CD4-positive, alpha-beta memory T cell (primary cell): ENCODE results near the gene NBAS. TPM values are rescaled to one million over a fixed set of nuclear protein-coding genes. Genes with fewer than 3 reads are reported as not detected.

Experiments
- CTCF ChIA-PET: fragments of 350-600 bp; sonication (Branson Sonifier 250); formaldehyde crosslinking; loops from one replicate; lab custom pipeline; 2021; ENCODE audit warnings: inconsistent platforms; ENCODE audit not compliant: partially characterized antibody; lab: Charles Lee
- POLR2A ChIA-PET: fragments of 350-600 bp; sonication (Branson Sonifier 250); formaldehyde crosslinking; loops from one replicate; lab custom pipeline; 2021; ENCODE audit not compliant: partially characterized antibody; lab: Charles Lee
- DNase-seq, 5 donors: peaks; one replicate each; pipeline versions ENCODE4 v3.0.0 to v3.0.0-alpha.2; 2020 to 2022; ENCODE audit warnings: mixed read lengths in 1 of 5
- H3K27ac ChIP-seq: one replicate; pipeline ENCODE4 v1.7.0; 2013; ENCODE audit warnings: low read depth, low read length
- H3K27me3 ChIP-seq: 2 replicates; pipeline ENCODE4 v1.7.0; 2013; ENCODE audit warnings: mild to moderate bottlenecking, low read length, moderate library complexity; ENCODE audit not compliant: insufficient read depth
- H3K36me3 ChIP-seq: 2 replicates; pipeline ENCODE4 v1.7.0; 2013; ENCODE audit warnings: mild to moderate bottlenecking, low read length, moderate library complexity; ENCODE audit not compliant: insufficient read depth
- H3K4me1 ChIP-seq: 2 replicates; pipeline ENCODE4 v1.7.0; 2013; ENCODE audit warnings: mild to moderate bottlenecking, low read length, moderate library complexity; ENCODE audit not compliant: insufficient read depth
- H3K4me3 ChIP-seq, 2 donors: one replicate each; pipeline ENCODE4 v1.7.0; 2013; ENCODE audit warnings: low read length in 2 of 2, mild to moderate bottlenecking in 1 of 2
- H3K9me3 ChIP-seq, 2 donors: one replicate each; pipeline ENCODE4 v1.7.0; 2013; ENCODE audit warnings: low read length in 2 of 2, control low read depth in 1 of 2; ENCODE audit not compliant: control insufficient read depth in 1 of 2
- H3K27ac Mint-ChIP-seq, 7 donors: one replicate each; pipeline ENCODE4 v1.8.0; 2020 to 2021; ENCODE audit warnings: mixed read lengths in 7 of 7, mild to moderate bottlenecking in 6 of 7, inconsistent platforms in 3 of 7, moderate library complexity in 3 of 7
- H3K27me3 Mint-ChIP-seq, 2 donors: one replicate each; pipeline ENCODE4 v1.8.0; 2020 to 2021; ENCODE audit warnings: mixed read lengths in 2 of 2
- H3K36me3 Mint-ChIP-seq, 2 donors: one replicate each; pipeline ENCODE4 v1.8.0; 2020 to 2021; ENCODE audit warnings: mixed read lengths in 2 of 2, inconsistent platforms in 1 of 2, mild to moderate bottlenecking in 1 of 2
- H3K4me1 Mint-ChIP-seq, 4 donors: one replicate each; pipeline ENCODE4 v1.8.0; 2020 to 2021; ENCODE audit warnings: mixed read lengths in 4 of 4, mild to moderate bottlenecking in 1 of 4
- H3K4me3 Mint-ChIP-seq, 8 donors: one replicate each; pipeline ENCODE4 v1.8.0; 2020 to 2021; ENCODE audit warnings: mixed read lengths in 8 of 8, mild to moderate bottlenecking in 7 of 8, moderate library complexity in 6 of 8, inconsistent platforms in 3 of 8
- H3K9me3 Mint-ChIP-seq, 8 donors: one replicate each; pipeline ENCODE4 v1.8.0; 2020 to 2021; ENCODE audit warnings: mixed read lengths in 8 of 8, mild to moderate bottlenecking in 5 of 8, inconsistent platforms in 3 of 8, moderate library complexity in 1 of 8
- intact Hi-C: fragments of 100-400 bp; cut with micrococcal nuclease; formaldehyde crosslinking; loops from one replicate; pipeline ENCODE4 v1.15.1; 2023
- polyA plus RNA-seq, 2 donors: library from polyadenylated mRNA; unstranded; fragments of 300-500 nt; fragmentation: Illumina TruSeq; gene quantifications; one replicate each; pipeline ENCODE4 v1.2.3, GENCODE V29; 2021
- total RNA-seq, 2 experiments: library from RNA; stranded (reverse); gene quantifications; one replicate each; pipeline ENCODE4 v1.2.3, GENCODE V29; 2021

Gene NBAS
- 10 to 100 TPM; 34.9 to 37.0 TPM for total RNA-seq
- polyA plus RNA-seq = 10 to 100 TPM; 16.1 to 19.3 TPM

GRCh38 chr2:15560988-15561573, at the start of gene NBAS:
Gene NBAS (minus strand): TSS chr2:15561334. CDS start chr2:15561304, 30 bp downstream.
- peaks cover 30 to 46% (median 37%) of the 10 kb centered on the region in 4 donors for H3K4me1 Mint-ChIP-seq
- H3K36me3 ChIP-seq = no peaks in the 10 kb centered on the region
- no peaks in the 10 kb centered on the region for H3K27me3 Mint-ChIP-seq
- peak within 1 kb of the TSS; percentile 56 for H3K27ac ChIP-seq
- H3K4me3 ChIP-seq = peak within 1 kb of the TSS; percentile 50 to 53
- ChIA-PET POLR2A (interaction anchor here (1.0 to 4.4 kb wide), 4 partner anchors 16 to 33 kb away, joined by 4 to 36 read pairs (median 11); partner anchors contain the start of gene DDX1), CTCF (interaction anchor here (1.0 to 4.6 kb wide), 6 partner anchors 12 to 33 kb away, joined by 3 to 29 read pairs (median 5); no protein-coding TSS in a partner anchor)
- H3K4me1 ChIP-seq = peaks cover 25% of the 10 kb centered on the region
- H3K27ac Mint-ChIP-seq = peak within 1 kb of the TSS; percentile 84 to 99 (median 98)
- DNase-seq = peak; percentile 74 to 78 (median 76)
- no peaks in the 10 kb centered on the region for H3K9me3 Mint-ChIP-seq
- intact Hi-C loops = loop anchor here (1.0 to 10.0 kb wide), 3 partner anchors 16 to 386 kb away; partner anchors contain the start of gene DDX1
- H3K9me3 ChIP-seq = no peaks in the 10 kb centered on the region
- no peaks in the 10 kb centered on the region for H3K27me3 ChIP-seq
- H3K4me3 Mint-ChIP-seq = peak within 1 kb of the TSS; percentile 99 to 100 (median 100)
- peaks cover 3 to 15% of the 10 kb centered on the region in 2 donors for H3K36me3 Mint-ChIP-seq

DNA sequence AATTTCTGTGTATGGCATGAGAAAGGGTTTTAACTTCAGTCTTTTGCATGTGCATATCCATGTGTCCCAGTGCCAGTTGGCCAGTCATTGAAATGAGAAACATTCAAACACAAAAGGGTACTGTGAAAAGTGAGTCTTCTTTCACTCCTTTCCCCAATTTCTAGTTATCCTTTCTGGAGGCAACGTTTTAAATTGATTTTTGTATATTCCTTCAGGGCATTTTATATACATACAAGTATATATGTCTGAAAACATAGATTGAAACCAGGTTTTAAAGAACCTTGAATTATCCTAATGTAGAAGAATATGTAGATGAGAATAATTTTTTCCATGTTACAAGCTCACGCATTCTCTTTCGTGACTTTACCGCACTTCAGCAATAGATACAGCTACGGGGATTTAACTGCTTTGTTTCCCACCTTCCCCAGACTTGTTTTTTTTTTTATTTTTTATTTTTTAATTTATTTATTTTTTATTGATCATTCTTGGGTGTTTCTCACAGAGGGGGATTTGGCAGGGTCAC, 49.4 kb upstream of the NBAS start:
- no peak for DNase-seq
- intact Hi-C loops = no loop called here
- no peaks in the 10 kb centered on the region for H3K9me3 Mint-ChIP-seq
- H3K36me3 Mint-ChIP-seq = peaks cover 43 to 59% of the 10 kb centered on the region in 2 donors
- no peaks in the 10 kb centered on the region for H3K27me3 ChIP-seq
- H3K9me3 ChIP-seq = no peaks in the 10 kb centered on the region
- peaks cover 61% of the 10 kb centered on the region for H3K36me3 ChIP-seq
- H3K27ac Mint-ChIP-seq = peak overlapping the region in 1 of 7 donors; percentile 7
- no peak overlapping the region for H3K4me3 Mint-ChIP-seq
- H3K4me3 ChIP-seq = no peak overlapping the region
- ChIA-PET POLR2A (no interaction called here), CTCF (no interaction called here)
- no peaks in the 10 kb centered on the region for H3K27me3 Mint-ChIP-seq
- peaks cover 0 to 7% (median 5%) of the 10 kb centered on the region in 4 donors for H3K4me1 Mint-ChIP-seq
- no peaks in the 10 kb centered on the region for H3K4me1 ChIP-seq
- no peak overlapping the region for H3K27ac ChIP-seq

- Mint-ChIP-seq H3K36me3 (peaks cover 50 to 60% of the 10 kb centered on the region in 2 donors), H3K9me3 (no peaks in the 10 kb centered on the region), H3K27me3 (no peaks in the 10 kb centered on the region), H3K27ac (no peak overlapping the region), H3K4me1 (peaks cover 0 to 10% (median 6%) of the 10 kb centered on the region in 4 donors), H3K4me3 (no peak overlapping the region)
- ChIA-PET CTCF (interaction anchor here (1.0 to 1.1 kb wide), 2 partner anchors 26 to 32 kb away, joined by 3 to 4 read pairs; no protein-coding TSS in a partner anchor), POLR2A (no interaction called here)
- DNase-seq = no peak
- no peaks in the 10 kb centered on the region for H3K27me3 ChIP-seq
- no peaks in the 10 kb centered on the region for H3K9me3 ChIP-seq
- peaks cover 64% of the 10 kb centered on the region for H3K36me3 ChIP-seq
- no peaks in the 10 kb centered on the region for H3K4me1 ChIP-seq
- H3K4me3 ChIP-seq = no peak overlapping the region
- H3K27ac ChIP-seq = no peak overlapping the region
- intact Hi-C loops = no loop called here
Observed at GRCh38 chr2:15609341-15610042, 48.4 kb upstream of the NBAS start.

DNA sequence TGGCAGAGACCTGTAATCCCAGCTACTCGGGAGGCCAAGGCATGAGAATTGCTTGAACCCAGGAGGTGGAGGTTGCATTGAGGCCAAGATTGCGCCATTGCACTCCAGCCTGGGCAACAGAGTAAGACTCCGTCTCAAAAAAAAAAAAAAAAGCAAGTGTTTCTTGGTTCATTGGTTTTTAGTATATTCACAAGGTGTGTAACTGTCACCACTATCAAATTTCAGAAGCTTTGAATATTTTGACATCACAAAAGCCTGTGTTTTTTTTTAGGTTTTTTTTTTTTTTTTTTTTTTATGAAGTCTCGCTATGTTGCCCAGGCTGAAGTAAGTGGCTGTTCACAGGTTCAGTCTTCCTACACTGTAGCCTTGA, 47.2 kb upstream of the NBAS start:
- H3K9me3 Mint-ChIP-seq = no peaks in the 10 kb centered on the region
- CTCF ChIA-PET = interaction anchor here (1.0 kb wide), 1 partner anchor 27 kb away, joined by 4 read pairs; no protein-coding TSS in a partner anchor
- Histone ChIP-seq H3K4me1 (no peaks in the 10 kb centered on the region), H3K27ac (no peak overlapping the region), H3K27me3 (no peaks in the 10 kb centered on the region), H3K9me3 (no peaks in the 10 kb centered on the region), H3K36me3 (peaks cover 67% of the 10 kb centered on the region), H3K4me3 (no peak overlapping the region)
- POLR2A ChIA-PET = no interaction called here
- intact Hi-C loops = no loop called here
- no peak for DNase-seq
- no peaks in the 10 kb centered on the region for H3K27me3 Mint-ChIP-seq
- H3K27ac Mint-ChIP-seq = no peak overlapping the region
- peaks cover 53 to 60% of the 10 kb centered on the region in 2 donors for H3K36me3 Mint-ChIP-seq
- peaks cover 0 to 8% (median 4%) of the 10 kb centered on the region in 4 donors for H3K4me1 Mint-ChIP-seq
- H3K4me3 Mint-ChIP-seq = no peak overlapping the region

DNA sequence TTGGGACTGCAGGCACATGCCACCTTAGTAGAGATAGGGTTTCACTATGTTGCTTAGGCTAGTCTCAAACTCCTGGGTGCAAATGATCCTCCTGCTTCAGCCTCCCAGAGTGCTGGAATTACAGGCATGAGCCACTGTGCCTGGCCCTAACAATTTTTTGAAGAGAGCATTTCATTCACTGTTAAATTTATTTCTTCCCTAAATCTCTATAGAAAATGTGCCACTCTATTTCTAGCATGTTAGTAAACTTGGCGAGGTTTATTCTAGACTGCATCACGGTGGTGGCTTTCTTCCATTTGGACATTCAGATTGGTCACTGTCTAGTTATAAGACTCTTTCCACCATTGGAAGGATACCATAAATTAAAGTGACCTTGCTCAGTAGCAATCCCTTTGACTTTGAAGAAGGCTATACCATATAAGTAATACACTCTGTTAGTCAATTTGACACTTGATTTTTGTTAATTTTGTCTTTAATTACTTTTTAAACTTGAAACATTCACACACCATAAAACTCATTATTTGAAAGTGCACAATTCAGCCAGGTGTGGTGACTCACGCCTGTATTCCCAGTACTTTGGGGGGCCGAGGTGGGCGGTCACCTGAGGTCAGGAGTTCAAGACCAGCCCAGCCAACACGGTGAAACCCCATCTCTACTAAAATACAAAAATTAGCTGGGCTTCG, 46.7 kb upstream of the NBAS start:
- H3K36me3 ChIP-seq = peaks cover 71% of the 10 kb centered on the region
- no peaks in the 10 kb centered on the region for H3K9me3 ChIP-seq
- CTCF ChIA-PET = no interaction called here
- H3K4me1 ChIP-seq = no peaks in the 10 kb centered on the region
- H3K27me3 ChIP-seq = no peaks in the 10 kb centered on the region
- Mint-ChIP-seq H3K4me3 (no peak overlapping the region), H3K4me1 (peaks cover 0 to 7% (median 3%) of the 10 kb centered on the region in 4 donors), H3K27ac (peak overlapping the region in 1 of 7 donors; percentile 29), H3K27me3 (no peaks in the 10 kb centered on the region), H3K36me3 (peaks cover 55 to 63% of the 10 kb centered on the region in 2 donors), H3K9me3 (no peaks in the 10 kb centered on the region)
- DNase-seq = no peak
- H3K27ac ChIP-seq = no peak overlapping the region
- intact Hi-C loops = no loop called here
- POLR2A ChIA-PET = no interaction called here
- H3K4me3 ChIP-seq = no peak overlapping the region

GRCh38 chr2:15606481-15607441, 45.6 kb upstream of the NBAS start:
- no peak for DNase-seq
- Mint-ChIP-seq H3K36me3 (peaks cover 66 to 73% of the 10 kb centered on the region in 2 donors), H3K9me3 (no peaks in the 10 kb centered on the region), H3K4me1 (peaks cover 0 to 7% (median 3%) of the 10 kb centered on the region in 4 donors), H3K27ac (no peak overlapping the region), H3K4me3 (no peak overlapping the region), H3K27me3 (no peaks in the 10 kb centered on the region)
- intact Hi-C loops = no loop called here
- H3K36me3 ChIP-seq = peaks cover 82% of the 10 kb centered on the region
- no peaks in the 10 kb centered on the region for H3K4me1 ChIP-seq
- H3K9me3 ChIP-seq = no peaks in the 10 kb centered on the region
- no peak overlapping the region for H3K27ac ChIP-seq
- H3K27me3 ChIP-seq = no peaks in the 10 kb centered on the region
- no peak overlapping the region for H3K4me3 ChIP-seq
- CTCF ChIA-PET = no interaction called here
- POLR2A ChIA-PET = no interaction called here
